Activated CD4-positive, alpha-beta T cell treated with anti-CD3 and anti-CD28 coated beads, Interleukin-2, Interleukin-6, amounts not matched to agents 100 ng/mL and 50 ng/mL, durations not matched to agents 16 hours and 8 hours (primary cell): ENCODE data around the gene MRPL46.

ENCODE experiments used
- DNase-seq: peaks from one replicate; pipeline ENCODE4 v3.0.0-alpha.2; 2020

MRPL46 gene

GRCh38 chr15:88467073-88467934 is at the start of gene MRPL46, which contains the start of gene MRPS11:
MRPL46 (minus strand) TSS chr15:88467388; CDS start chr15:88467377, 11 bp downstream.
MRPS11 (plus strand) TSS chr15:88467708; CDS start chr15:88467718, 10 bp downstream.
- peak; percentile 93 for DNase-seq

DNA sequence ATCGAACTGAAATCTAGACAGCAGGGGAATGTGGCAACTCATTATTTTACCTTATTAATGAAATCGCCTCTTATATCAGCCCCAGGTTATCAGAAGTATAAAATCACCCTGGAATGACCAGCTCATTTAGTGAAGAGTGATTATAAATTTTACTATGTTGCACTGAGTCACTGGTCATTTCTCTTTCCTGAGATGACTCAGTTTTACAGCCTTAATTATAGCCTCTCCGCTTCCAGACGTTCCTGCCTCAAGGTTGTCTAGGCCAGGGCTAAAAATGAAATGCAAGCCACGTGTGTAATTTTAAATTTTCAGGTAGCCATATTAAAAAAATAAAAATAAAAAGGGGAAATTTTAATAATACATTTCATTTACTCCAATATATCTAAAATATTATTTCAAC is 46.0 kb upstream of the MRPL46 start:
- DNase-seq, result no peak

GRCh38 chr15:88512601-88513000 is 45.4 kb upstream of the MRPL46 start:
- no peak for DNase-seq

DNA sequence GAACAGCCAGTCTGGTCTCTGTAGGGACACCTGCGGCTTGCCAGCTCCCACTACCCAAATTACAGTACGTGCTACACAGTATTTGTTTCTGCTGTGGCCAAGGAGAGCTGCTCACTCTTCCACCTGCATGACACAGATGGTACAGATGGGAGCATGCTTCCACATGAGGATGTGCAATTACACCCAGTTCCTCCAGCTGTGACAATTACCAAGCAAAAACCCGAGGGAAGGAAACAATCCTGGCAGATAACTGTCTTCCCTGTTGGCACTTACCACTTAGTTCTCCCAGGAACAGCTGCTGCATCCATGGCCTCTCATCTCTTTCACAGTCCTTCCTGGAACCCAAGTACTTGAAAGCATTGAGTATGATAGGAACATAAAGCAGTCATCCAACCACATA is 44.9 kb upstream of the MRPL46 start:
- no peak for DNase-seq

GRCh38 chr15:88511161-88511560 is 44.0 kb upstream of the MRPL46 start:
- no peak for DNase-seq

DNA sequence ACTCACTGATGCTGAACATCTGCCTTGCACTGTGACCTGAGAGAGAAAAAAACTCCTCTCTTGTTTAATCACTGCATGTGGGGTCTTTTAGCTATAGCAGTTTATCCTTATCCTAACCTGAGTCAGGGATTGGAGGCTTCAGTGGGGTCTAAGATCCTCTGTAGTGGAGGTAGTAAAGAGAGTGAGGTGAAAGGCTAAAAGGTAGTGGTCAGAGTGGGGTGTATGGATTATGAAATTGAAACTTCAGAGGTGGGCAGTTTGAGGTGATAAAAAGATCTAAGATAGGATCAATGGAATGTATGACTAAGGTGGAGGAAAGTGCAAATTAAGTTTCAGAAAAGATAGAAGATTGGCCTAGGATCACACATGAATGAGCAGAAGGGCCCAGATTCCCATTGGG is 42.8 kb upstream of the MRPL46 start:
- DNase-seq, result no peak

- no peak for DNase-seq
These were observed 42.1 kb upstream of the MRPL46 start for GRCh38 chr15:88509321-88509720.

DNA sequence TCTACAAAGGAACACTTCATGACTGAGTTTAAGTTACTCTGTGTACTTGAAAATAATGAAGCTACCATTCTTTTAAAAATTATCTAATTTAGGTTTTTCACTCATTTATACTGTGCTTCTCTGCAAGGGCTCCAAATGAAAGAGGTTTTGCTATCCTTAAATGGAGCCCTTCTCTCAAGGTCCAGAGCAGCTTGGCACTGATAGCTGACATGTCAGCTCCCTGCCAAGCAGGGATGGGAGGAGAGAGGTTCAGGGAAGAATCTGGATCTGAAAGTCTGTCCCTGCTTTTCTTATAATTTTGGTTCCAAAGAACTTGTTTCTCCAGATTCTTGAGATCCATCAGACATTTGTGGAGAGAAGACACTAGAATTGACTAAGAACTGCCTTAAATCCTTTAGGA is 39.4 kb upstream of the MRPL46 start:
- DNase-seq, result no peak

DNA sequence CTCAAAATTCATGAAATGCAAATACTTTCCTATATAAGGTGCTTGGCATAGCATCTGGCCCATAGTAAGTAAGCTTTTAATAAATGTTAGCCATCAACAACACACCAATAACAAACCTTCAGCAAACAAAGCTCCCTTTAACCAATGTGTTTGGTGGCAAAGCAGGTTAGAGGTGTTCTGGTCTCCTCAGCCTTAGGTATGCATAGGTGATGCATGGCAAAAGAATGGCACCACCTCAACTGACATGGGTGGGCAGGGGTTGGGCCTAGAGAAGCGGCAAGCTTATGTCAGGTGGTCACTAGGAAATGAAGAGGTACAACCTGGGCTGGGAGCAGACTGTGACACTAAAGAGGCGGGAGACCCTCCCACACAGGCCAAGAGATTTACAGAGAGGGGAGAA is 38.5 kb upstream of the MRPL46 start:
- DNase-seq, result no peak

GRCh38 chr15:88504445-88504844 is 37.3 kb upstream of the MRPL46 start:
- DNase-seq, result no peak

GRCh38 chr15:88498996-88499395 is 31.8 kb upstream of the MRPL46 start:
- DNase-seq, result no peak

DNA sequence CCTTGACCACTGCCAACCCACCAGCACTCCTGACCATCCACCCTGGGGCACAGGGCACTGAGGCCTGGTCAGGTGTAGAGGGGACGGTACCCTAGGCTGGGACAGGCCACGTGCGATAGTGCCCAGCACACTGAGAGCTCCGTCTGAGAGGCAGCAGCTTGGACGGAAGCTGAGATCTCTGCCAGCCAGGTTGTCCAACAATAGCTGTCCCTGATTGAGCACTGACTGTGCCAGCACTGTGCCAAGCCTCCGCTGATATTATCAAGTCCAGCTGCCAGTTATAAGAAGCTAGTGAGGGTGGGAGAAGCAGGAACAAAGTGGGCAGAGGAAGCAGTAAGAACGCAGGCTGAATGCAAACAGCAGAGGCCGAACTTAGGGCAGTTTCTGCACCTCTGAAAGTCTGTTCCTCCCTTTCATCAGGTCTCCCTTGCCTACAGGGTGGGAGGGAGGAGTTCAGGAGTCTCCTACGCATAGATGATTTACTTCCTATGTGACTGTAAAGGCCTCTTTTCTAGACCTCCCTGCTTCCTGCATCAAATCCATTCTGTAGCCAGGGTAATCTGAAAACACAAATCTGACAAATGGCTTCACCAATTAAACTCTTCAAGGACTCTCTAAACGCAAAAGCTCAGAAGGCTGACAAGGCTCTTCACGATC is 30.0 kb upstream of the MRPL46 start:
- no peak for DNase-seq

GRCh38 chr15:88493844-88494243 is 26.7 kb upstream of the MRPL46 start:
- DNase-seq, result no peak

- no peak for DNase-seq
These were observed 24.0 kb upstream of the MRPL46 start for GRCh38 chr15:88491158-88491557.

GRCh38 chr15:88490036-88490435 is 22.8 kb upstream of the MRPL46 start:
- DNase-seq, result no peak

DNA sequence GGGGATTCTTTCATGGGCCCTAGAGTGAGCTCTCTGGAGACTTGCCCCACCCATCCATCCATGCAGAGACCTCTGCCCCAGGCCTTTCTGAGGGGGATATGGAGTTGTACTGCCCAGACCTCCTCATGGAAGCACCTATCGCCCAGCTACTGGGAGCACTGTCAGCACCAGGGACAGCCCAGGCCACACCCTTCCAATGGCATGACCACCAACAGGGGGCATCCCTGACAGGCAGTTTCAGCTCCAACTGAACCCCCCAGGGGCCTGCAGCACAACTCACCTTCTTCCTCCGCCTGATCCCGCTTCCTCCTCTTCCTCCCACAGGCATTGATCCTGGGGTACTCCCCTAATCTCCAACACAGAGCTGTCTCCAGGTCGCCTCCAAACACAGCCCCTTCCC is 22.1 kb upstream of the MRPL46 start:
- no peak for DNase-seq

- DNase-seq, result no peak
These were observed 20.8 kb upstream of the MRPL46 start for GRCh38 chr15:88487796-88488523.

DNA sequence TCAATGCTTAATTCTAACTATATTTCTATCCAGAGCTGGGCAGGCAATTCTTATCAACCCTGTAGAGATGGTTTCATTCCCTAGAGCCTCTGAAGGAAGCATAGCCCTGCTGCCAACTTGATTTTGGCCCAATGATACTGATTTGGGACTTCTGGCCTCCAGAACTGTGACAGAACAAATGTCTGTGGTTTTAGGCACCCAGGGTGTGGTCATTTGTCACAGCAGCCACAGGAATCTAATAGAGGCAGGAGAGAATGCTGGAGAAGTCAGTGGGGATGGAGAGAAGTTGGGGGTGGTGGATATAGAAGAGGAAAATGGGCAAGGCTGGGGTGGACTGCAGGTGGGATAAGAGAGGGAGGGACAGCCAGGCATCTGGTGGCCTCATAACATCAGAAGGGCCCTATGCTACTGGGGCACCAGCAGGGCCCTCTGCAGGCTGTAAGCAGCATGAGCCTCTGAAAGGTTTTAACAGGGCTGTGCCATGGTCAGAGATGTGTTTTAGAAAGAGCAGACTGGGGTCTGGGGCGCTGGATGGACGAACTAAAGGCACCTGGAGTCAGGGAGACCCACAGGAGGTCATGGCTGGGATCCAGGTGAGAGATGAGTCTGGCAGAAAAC is 20.1 kb upstream of the MRPL46 start:
- no peak for DNase-seq

DNA sequence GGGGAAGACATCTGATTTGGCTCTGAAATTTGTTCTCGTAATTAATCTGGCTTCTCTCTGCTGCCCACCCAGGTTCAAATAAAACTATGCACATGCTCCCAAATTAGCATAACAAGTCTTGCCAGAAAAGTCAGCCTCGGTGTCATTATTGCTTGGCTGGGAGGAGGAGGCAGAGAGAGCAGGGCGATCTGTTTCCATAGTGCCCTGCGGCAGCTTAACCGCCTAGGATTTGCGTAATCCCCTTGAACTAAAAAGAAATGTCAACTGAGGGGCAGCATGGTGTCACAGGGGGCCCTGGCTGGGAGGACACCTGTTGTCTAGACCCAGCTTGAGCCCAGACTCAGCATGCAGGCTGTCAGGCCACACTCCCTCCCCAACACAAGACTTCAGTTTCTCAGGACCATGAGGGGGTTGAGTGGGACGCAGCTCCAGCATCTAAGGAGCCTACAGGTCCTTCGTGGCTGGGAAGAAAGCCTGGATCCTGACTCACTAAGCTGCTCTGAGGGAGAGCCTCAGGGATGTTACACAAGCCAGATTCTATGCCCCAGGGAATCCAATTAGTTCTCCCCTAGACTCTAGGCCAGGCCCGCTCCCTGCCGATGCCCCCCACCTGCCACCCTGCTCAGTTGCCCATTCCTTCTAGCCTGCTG is 17.6 kb upstream of the MRPL46 start:
- DNase-seq, result no peak

DNA sequence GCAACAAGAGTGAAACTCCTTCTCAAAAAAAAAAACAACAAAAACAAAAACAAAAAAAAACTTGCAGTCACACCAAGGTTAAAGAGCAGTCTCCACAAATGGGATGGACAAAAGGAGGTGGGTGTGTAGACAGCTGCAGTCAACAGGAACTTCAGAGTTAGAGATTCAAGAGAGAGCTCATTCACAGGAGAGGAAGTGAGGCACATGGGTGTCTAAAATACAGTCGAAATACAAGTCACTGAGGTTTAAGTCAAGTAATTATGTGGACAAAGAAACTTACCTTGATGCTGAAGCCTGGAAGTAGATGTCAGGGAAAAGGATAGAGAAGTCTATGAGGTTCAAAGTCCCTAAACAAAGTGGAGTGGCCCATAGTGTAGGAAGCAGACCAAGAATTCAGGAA is 15.1 kb upstream of the MRPL46 start:
- DNase-seq, result no peak

DNA sequence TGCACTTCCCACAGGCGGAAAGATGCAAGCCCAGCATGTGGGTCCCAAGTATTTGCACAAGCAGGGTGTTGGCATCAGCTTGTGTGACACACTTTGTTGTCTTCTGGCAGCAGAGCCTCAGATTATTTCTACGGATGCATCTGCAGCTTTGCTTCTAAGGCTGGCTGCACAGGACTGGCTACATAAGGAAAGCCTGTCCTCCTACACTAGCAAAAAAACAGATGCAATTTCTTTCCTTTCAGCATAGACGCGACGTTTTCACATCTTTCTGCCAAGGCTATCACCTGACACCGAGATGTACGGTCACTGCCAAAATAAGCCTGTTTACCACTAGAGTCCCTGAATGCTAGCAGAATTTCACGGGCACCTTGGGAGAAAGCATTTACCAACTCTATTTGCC is 13.8 kb upstream of the MRPL46 start:
- no peak for DNase-seq

DNA sequence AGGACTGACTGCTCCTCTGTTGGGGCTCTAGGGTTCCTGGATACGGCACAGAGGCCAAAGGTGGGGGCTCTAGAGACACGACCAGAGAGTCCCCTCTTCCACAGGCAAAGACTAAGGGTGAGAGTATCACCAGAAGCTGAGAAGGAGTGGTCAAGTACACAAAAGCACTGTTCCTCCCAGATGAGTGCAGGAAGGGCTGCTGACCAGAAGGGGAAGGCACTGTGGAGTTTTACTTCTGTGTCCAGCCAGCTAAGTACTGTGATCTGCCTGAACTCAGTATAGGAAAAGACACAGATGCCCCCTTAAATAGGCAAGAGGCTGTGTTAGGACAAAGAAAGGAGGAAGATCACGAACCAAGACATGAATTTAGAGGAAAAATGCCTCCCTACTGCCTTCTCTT is 12.0 kb upstream of the MRPL46 start:
- no peak for DNase-seq

GRCh38 chr15:88477904-88478303 is 10.7 kb upstream of the MRPL46 start:
- DNase-seq, result no peak
